ENCODE data around the gene PARD6G.

The PARD6G gene

DNA sequence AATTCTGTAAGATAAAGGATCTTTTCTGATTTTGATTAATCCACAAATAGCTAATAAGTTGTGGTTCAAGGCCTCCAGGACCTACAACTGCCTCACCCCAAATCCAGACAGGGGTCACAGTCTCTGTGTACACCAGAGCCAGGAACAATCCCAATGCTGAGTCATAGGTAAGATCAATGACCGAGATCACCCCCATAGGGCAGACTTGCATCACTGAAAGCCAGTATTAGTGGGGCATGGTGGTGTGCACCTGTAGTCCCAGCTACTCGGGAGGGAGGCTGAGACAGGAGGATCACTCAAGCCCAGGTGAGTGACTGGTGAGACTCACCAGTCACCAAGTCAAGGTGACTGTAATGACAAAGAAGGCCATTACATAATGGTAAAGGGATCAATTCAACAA, 12.9 kb downstream of the PARD6G start:
- Histone ChIP-seq H3K4me3 (ENCODE audit: low read depth, low read length) (no peak overlapping the region), H3K27ac (no peak overlapping the region), H3K36me3 (replicated peaks) (no peaks in the 10 kb centered on the region), H3K27me3 (replicated peaks) (no peaks in the 10 kb centered on the region)
- in situ Hi-C loops (cut with HindIII; ENCODE audit: low pct_ligation_motif_present, low sequenced_read_pairs) = no loop called here
- DNase-seq = no peak
- TF ChIP-seq, protein P1, sequence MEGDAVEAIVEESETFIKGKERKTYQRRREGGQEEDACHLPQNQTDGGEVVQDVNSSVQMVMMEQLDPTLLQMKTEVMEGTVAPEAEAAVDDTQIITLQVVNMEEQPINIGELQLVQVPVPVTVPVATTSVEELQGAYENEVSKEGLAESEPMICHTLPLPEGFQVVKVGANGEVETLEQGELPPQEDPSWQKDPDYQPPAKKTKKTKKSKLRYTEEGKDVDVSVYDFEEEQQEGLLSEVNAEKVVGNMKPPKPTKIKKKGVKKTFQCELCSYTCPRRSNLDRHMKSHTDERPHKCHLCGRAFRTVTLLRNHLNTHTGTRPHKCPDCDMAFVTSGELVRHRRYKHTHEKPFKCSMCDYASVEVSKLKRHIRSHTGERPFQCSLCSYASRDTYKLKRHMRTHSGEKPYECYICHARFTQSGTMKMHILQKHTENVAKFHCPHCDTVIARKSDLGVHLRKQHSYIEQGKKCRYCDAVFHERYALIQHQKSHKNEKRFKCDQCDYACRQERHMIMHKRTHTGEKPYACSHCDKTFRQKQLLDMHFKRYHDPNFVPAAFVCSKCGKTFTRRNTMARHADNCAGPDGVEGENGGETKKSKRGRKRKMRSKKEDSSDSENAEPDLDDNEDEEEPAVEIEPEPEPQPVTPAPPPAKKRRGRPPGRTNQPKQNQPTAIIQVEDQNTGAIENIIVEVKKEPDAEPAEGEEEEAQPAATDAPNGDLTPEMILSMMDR (IDR thresholded peaks at IDR 0.05; ENCODE audit: low read depth, low read length, missing control alignments) = no peak

GRCh38 chr18:80233899-80234298, 13.4 kb downstream of the PARD6G start:
- TF ChIP-seq, protein P1 (IDR thresholded peaks at IDR 0.05; ENCODE audit: low read depth, low read length, missing control alignments) = no peak
- H3K36me3 ChIP-seq (replicated peaks) = no peaks in the 10 kb centered on the region
- H3K4me3 ChIP-seq (ENCODE audit: low read depth, low read length) = no peak overlapping the region
- in situ Hi-C loops (cut with HindIII; ENCODE audit: low pct_ligation_motif_present, low sequenced_read_pairs) = no loop called here
- no peak for DNase-seq
- no peak overlapping the region for H3K27ac ChIP-seq
- H3K27me3 ChIP-seq (replicated peaks) = no peaks in the 10 kb centered on the region

DNA sequence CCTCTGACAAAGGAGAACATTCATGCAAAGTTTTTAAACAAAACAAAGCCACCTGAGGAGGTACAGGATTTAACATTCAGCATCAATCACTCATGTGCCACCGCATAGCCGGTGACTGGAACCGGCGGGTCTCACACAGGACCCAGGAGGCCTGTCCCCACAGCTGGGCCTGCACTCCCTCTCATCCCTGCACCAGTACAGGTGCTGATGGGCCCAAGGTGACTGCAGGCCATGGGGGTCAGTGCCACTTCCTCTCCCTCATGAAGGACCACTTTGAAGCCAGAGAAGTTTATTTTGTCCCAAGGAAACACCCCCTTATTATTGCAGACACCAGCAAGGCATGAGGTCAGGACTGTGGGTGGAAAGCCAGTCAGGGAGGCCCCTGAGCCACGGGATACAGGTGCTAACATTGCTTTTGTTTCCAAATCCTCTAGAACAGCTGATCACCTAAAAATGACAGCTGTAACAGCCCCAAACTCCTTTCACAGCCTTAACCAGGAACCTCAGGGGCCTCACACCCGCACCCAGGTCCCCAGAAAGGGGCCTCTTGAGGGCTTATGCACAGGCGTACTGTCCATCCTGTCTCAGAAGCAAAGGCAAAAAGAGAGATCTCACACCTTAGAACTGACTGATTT, 14.0 kb downstream of the PARD6G start:
- no peak overlapping the region for H3K27ac ChIP-seq
- no peaks in the 10 kb centered on the region for H3K36me3 ChIP-seq (replicated peaks)
- in situ Hi-C loops (cut with HindIII; ENCODE audit: low pct_ligation_motif_present, low sequenced_read_pairs) = no loop called here
- no peak overlapping the region for H3K4me3 ChIP-seq (ENCODE audit: low read depth, low read length)
- no peak for DNase-seq
- H3K27me3 ChIP-seq (replicated peaks) = no peaks in the 10 kb centered on the region
- TF ChIP-seq, protein P1 (IDR thresholded peaks at IDR 0.05; ENCODE audit: low read depth, low read length, missing control alignments) = no peak

DNA sequence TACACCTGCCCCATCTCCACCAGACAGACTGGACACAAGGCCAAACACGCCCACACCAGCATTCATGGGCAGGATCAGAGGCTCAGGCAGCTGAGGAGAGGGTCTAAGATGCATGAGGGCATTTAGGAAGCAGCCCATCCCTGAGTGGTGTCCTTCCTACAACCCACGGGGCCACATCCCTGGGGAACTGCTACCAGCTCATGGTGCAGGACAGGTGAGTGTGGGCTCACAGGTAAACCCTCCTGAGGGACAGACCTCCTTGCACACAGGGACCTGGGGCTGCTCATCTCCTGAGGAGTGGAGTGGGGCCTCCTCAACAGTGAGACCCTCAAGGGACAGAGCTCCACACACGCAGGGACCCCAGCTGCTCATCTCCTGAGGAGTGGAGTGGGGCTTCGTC, 14.6 kb downstream of the PARD6G start:
- in situ Hi-C loops (cut with HindIII; ENCODE audit: low pct_ligation_motif_present, low sequenced_read_pairs) = no loop called here
- no peak for DNase-seq
- Histone ChIP-seq H3K36me3 (replicated peaks) (no peaks in the 10 kb centered on the region), H3K27ac (no peak overlapping the region), H3K4me3 (ENCODE audit: low read depth, low read length) (no peak overlapping the region), H3K27me3 (replicated peaks) (no peaks in the 10 kb centered on the region)
- TF ChIP-seq, protein P1 (IDR thresholded peaks at IDR 0.05; ENCODE audit: low read depth, low read length, missing control alignments) = no peak

DNA sequence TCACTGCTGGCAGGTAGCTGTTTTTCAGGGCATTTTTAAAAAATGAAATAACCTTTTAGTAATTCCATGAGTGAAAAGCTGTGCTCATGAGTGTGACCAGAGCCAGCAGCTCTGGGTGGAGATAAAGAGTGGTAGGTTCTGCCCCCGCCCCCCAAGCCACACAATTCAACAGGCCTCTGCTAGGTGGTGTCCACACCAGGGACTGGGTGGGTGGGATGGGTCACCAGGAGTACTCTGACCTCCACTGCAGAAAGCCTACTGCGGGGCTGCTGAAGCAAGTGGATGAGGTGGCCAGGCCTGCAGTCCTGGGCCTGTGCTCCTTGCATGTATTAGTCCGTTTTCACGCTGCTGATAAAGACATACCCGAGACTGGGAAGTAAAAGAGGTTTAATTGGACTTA, 15.3 kb downstream of the PARD6G start:
- no peaks in the 10 kb centered on the region for H3K27me3 ChIP-seq (replicated peaks)
- TF ChIP-seq, protein P1 (IDR thresholded peaks at IDR 0.05; ENCODE audit: low read depth, low read length, missing control alignments) = no peak
- H3K27ac ChIP-seq = no peak overlapping the region
- in situ Hi-C loops (cut with HindIII; ENCODE audit: low pct_ligation_motif_present, low sequenced_read_pairs) = no loop called here
- DNase-seq = no peak
- H3K4me3 ChIP-seq (ENCODE audit: low read depth, low read length) = no peak overlapping the region
- H3K36me3 ChIP-seq (replicated peaks) = no peaks in the 10 kb centered on the region

DNA sequence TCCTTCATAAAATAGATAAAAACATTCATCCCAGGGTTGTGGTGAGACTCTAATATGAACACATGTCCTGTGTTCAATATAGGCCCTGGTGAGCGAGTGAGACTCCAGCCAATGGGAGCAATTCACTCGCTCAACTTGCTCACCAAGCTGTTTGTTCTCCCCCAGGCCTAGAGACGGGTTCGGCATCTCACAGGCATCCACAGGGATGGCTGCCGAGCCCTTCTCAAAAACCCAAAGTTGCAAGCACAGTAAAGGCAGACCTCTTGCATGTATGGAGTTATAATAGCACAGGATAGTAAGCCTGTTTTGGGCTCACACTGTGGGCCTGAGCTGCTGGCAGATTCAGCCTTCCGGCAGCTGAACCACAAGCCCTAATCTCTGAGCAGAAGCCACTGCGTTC, 15.7 kb downstream of the PARD6G start:
- H3K27me3 ChIP-seq (replicated peaks) = no peaks in the 10 kb centered on the region
- TF ChIP-seq, protein P1 (IDR thresholded peaks at IDR 0.05; ENCODE audit: low read depth, low read length, missing control alignments) = no peak
- no peak overlapping the region for H3K4me3 ChIP-seq (ENCODE audit: low read depth, low read length)
- no peak overlapping the region for H3K27ac ChIP-seq
- no peaks in the 10 kb centered on the region for H3K36me3 ChIP-seq (replicated peaks)
- in situ Hi-C loops (cut with HindIII; ENCODE audit: low pct_ligation_motif_present, low sequenced_read_pairs) = no loop called here
- DNase-seq = no peak

Measured in brain microvascular endothelial cell (primary cell).